ENCODE data around the gene GABARAP.
A peak's percentile ranks its signal among the peaks of the same experiment; 100 is the strongest.

GABARAP gene

DNA sequence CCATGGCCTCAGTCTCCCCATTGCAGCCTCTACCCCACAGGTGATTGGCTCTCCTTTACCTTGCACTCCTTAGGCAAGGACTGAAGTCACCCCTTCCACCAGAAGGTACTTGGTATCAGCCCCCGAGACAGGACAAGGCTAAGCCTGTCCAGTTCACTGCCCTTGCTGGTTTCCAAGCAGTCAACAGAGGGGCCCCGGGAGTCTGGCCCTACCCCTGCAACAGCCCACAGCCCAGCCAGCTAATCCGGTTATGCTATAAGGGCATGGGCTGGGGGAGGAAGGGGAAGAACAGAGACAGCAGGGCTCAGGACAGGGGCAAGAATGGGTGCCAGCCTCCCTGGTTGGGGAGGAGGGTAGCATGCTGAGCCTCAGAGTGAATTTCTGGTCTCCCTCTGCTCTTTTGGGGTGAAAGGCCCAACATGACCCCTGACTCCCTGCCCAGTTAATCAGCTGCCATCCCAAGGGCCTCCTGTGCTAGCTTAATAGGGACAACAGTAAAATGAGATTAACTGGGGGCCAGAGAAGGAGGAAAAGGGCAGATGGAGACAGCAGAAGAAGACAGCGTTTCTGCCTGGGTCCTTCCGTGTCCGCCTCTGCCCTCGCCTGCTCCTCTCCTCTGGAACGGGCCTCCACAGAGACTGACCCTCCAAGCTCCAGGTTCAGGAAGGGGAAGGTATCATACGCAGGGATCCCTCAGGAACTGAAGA lies 33.3 kb downstream of the GABARAP start:
- TF ChIP-seq, protein P1, sequence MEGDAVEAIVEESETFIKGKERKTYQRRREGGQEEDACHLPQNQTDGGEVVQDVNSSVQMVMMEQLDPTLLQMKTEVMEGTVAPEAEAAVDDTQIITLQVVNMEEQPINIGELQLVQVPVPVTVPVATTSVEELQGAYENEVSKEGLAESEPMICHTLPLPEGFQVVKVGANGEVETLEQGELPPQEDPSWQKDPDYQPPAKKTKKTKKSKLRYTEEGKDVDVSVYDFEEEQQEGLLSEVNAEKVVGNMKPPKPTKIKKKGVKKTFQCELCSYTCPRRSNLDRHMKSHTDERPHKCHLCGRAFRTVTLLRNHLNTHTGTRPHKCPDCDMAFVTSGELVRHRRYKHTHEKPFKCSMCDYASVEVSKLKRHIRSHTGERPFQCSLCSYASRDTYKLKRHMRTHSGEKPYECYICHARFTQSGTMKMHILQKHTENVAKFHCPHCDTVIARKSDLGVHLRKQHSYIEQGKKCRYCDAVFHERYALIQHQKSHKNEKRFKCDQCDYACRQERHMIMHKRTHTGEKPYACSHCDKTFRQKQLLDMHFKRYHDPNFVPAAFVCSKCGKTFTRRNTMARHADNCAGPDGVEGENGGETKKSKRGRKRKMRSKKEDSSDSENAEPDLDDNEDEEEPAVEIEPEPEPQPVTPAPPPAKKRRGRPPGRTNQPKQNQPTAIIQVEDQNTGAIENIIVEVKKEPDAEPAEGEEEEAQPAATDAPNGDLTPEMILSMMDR (IDR thresholded peaks at IDR 0.05; ENCODE audit: low read depth, low read length, missing control alignments) = no peak
- no peak for DNase-seq (ENCODE audit: low read depth)
- no peak overlapping the region for H3K4me3 ChIP-seq (ENCODE audit: low read depth, low read length)

GRCh38 chr17:7208027-7208571 lies 34.1 kb downstream of the GABARAP start:
- TF ChIP-seq, protein P1 (IDR thresholded peaks at IDR 0.05; ENCODE audit: low read depth, low read length, missing control alignments) = no peak
- no peak overlapping the region for H3K4me3 ChIP-seq (ENCODE audit: low read depth, low read length)
- no peak for DNase-seq (ENCODE audit: low read depth)

DNA sequence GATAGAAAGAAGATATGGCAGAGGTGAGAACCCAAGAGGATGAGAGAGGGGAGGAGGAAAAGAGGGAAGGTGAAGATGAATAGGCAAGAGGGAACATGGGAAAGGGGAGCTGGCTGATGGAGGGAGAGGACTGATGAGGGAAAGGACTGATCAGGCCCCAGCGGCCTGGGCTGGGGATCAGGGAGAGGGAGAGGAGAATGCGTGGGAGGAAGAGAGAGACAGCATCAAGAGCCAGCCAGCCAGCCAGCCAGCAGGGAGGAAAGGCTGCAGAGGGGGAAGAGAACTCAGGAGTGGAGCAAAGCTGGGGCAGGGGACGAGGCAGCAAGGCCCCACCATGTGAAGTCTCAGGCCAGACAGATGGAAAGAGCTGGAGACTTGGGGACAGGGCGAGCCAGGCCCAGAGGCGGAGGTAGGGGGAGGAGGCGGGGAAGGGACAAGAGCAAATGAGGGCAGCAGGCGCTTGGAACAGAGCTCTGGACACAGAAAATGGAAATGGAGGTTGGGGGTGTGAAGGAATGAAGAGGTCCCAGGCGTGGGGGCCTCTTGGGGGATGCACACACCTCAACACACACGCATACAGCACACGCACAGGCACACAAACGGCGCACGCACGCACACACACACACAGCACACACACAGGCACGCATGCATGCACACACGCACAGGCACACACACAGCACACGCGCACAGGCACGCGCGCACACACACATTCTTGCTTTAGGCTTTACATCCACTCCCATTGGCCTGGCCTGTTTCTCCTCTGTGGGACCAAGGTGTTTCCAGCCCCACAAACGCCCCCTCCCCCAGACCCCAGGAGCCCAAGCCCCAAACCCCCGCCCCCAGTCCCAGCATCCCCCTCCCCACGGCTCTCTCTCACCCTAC lies 34.9 kb downstream of the GABARAP start:
- H3K4me3 ChIP-seq (ENCODE audit: low read depth, low read length) = no peak overlapping the region
- DNase-seq (ENCODE audit: low read depth) = no peak
- TF ChIP-seq, protein P1 (IDR thresholded peaks at IDR 0.05; ENCODE audit: low read depth, low read length, missing control alignments) = no peak

- H3K4me3 ChIP-seq (ENCODE audit: low read depth, low read length) = peak overlapping the region; percentile 47; the same call in 1 of the 2 replicates
- TF ChIP-seq, protein P1 (IDR thresholded peaks at IDR 0.05; ENCODE audit: low read depth, low read length, missing control alignments) = no peak
- no peak for DNase-seq (ENCODE audit: low read depth)
These were observed 36.7 kb downstream of the GABARAP start for GRCh38 chr17:7205561-7205960.

DNA sequence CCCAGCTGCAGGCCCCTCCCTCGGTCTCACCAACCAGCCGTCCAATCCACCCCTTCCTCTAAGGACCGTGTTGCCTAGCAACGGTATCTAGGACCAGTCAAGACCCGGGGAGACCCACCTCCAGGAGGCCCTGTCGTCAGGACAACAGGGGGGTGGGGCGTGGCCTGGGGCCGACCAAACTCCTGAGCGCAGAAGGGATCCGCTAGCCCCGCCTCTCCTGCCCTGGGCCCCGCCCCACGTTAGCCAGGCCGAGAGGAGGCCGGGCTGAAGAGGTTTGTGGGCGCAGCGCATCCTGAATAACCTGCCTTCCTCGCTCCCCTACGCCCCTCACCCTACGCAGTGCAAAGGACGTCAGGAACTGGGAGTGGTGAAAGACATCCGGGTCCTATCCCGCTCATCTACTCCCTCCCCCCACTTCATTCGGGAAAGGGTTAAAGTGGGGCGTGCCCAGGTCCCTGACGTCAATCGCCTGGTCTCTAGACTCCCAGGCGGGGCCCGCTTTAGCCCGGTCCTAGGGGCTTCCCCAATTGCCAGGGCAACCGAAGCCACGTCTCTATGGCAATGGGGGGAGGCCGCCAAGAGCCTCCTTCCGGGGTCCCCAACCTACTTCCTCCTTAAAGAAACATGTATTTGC lies 37.3 kb downstream of the GABARAP start:
- peak; percentile 62 for DNase-seq (ENCODE audit: low read depth)
- TF ChIP-seq, protein P1 (IDR thresholded peaks at IDR 0.05; ENCODE audit: low read depth, low read length, missing control alignments) = no peak
- H3K4me3 ChIP-seq (ENCODE audit: low read depth, low read length) = peak overlapping the region; percentile 47

DNA sequence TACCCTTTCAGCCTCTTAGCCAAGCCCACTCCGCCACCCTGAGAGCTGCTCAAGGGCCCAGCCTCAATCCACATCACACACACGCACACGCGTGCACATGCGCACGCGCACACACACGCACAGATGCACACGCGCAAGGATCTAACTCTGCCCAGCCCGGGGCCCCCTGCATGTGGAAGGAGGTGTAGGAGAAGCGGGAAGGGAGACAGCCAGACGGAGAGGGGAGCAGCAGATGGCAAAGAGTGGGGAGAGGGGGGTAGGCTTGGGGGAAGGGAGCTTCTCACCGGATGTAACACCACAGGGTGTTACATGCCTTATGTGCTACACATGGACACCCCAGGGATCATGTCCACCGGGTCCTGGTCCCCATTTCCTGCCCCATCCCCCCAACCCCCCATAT lies 37.9 kb downstream of the GABARAP start:
- no peak for DNase-seq (ENCODE audit: low read depth)
- H3K4me3 ChIP-seq (ENCODE audit: low read depth, low read length) = peak overlapping the region; percentile 47; the same call in 1 of the 2 replicates
- TF ChIP-seq, protein P1 (IDR thresholded peaks at IDR 0.05; ENCODE audit: low read depth, low read length, missing control alignments) = no peak

Measured in GM12864 (cell line).